Neural crest cell (in vitro differentiated cells): ENCODE data around the gene PSMB7. TPM values are rescaled to one million over a fixed set of nuclear protein-coding genes. Genes with fewer than 3 reads are reported as not detected.

ENCODE experiments used
- DNase-seq: peaks from one replicate; pipeline ENCODE4 v3.0.0; 2021; ENCODE audit warnings: low read depth, mixed read lengths, low spot score
- H3K27ac Mint-ChIP-seq: one replicate; pipeline ENCODE4 v1.8.0; 2021; ENCODE audit warnings: mild to moderate bottlenecking, mixed read lengths; ENCODE audit not compliant: unreplicated experiment
- H3K27me3 Mint-ChIP-seq: 2 replicates; pipeline ENCODE4 v1.8.0; 2021; ENCODE audit warnings: low read depth, mild to moderate bottlenecking, mixed read lengths
- H3K36me3 Mint-ChIP-seq: 2 replicates; pipeline ENCODE4 v1.8.0; 2021; ENCODE audit warnings: low read depth, mild to moderate bottlenecking, mixed read lengths
- H3K4me1 Mint-ChIP-seq: 2 replicates; pipeline ENCODE4 v1.8.0; 2021; ENCODE audit warnings: mixed read lengths
- H3K4me3 Mint-ChIP-seq: one replicate; pipeline ENCODE4 v1.8.0; 2021; ENCODE audit warnings: mild to moderate bottlenecking, mixed read lengths
- H3K9me3 Mint-ChIP-seq: 2 replicates; pipeline ENCODE4 v1.8.0; 2021; ENCODE audit warnings: mixed read lengths
- total RNA-seq: library from RNA; stranded (reverse); gene quantifications from 2 replicates; pipeline ENCODE4 v1.2.1, GENCODE V29; 2021
- TF ChIP-seq, protein P1 (sequence below): fragments of 200-600 bp; sonication (generic); conservative IDR thresholded peaks from 2 replicates; pipeline ENCODE4 v1.5.0; 2021; ENCODE audit warnings: antibody characterized with exemption, mild to moderate bottlenecking

The PSMB7 gene
- total RNA-seq, 1 donor from 2014 or later: 196 TPM

DNA sequence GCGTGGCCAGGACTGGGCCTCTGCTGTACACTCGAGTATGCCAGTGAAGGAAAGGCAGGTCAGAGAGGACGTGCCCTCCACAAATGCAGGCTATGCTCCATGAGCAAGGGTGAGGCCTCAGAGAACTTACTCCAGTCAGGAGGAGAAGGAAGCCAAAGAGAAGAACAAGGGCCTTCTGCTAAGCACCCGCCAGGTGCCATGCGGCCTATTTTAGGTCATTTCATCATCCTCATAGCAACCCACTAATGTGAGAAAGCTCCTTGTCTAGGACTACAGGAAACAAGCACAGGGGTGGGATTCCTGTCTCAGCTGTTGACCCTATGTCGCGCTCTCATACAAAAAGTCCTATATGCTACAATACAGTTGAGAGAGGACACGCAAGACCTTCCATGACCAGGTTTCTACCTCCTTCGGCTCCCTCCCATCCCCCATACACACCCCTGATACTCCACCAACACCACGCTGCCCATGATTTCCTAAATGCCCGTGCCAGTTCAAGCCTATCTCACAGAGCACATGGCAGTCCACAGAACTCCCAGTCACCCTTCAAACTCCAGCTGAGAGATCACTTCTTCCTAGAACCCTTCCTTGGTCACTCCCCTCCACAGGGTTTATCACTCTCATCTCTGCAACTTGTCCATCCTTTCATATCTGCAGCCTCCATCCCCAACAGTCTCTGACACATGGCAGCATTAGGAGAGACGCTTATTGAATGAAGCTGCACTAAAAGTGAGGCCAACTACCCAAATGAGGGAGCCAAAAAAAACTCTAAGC lies 26.8 kb downstream of the PSMB7 start:
- no peak for DNase-seq
- Mint-ChIP-seq H3K9me3 (no peaks in the 10 kb centered on the region), H3K27ac (no peak overlapping the region), H3K36me3 (no peaks in the 10 kb centered on the region), H3K4me1 (peaks cover 57% of the 10 kb centered on the region), H3K4me3 (no peak overlapping the region), H3K27me3 (no peaks in the 10 kb centered on the region)
- TF ChIP-seq, protein P1, sequence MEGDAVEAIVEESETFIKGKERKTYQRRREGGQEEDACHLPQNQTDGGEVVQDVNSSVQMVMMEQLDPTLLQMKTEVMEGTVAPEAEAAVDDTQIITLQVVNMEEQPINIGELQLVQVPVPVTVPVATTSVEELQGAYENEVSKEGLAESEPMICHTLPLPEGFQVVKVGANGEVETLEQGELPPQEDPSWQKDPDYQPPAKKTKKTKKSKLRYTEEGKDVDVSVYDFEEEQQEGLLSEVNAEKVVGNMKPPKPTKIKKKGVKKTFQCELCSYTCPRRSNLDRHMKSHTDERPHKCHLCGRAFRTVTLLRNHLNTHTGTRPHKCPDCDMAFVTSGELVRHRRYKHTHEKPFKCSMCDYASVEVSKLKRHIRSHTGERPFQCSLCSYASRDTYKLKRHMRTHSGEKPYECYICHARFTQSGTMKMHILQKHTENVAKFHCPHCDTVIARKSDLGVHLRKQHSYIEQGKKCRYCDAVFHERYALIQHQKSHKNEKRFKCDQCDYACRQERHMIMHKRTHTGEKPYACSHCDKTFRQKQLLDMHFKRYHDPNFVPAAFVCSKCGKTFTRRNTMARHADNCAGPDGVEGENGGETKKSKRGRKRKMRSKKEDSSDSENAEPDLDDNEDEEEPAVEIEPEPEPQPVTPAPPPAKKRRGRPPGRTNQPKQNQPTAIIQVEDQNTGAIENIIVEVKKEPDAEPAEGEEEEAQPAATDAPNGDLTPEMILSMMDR: no peak

DNA sequence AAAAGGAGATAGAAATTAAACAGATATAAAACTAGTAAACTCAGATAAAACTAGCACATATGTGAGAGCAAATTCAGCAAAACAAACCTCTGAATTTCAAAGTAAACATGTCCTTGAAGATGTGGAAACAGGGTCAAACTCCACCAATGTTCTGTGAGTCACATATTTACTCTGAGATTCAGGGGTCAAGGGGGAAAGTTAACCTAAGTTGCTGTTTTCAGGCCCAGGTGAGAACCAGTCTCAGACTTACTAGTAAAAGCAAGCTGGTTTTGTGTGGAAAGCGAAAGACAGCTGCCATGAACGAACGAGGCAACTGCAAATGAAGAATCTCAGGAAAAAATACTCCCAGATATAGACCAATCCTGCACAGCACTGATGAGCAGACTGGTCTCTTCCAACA lies 29.0 kb downstream of the PSMB7 start:
- no peak for DNase-seq
- H3K4me3 Mint-ChIP-seq: no peak overlapping the region
- TF ChIP-seq, protein P1: no peak
- H3K36me3 Mint-ChIP-seq: peaks cover 3% of the 10 kb centered on the region
- peaks cover 42% of the 10 kb centered on the region for H3K4me1 Mint-ChIP-seq
- no peaks in the 10 kb centered on the region for H3K27me3 Mint-ChIP-seq
- no peak overlapping the region for H3K27ac Mint-ChIP-seq
- no peaks in the 10 kb centered on the region for H3K9me3 Mint-ChIP-seq

DNA sequence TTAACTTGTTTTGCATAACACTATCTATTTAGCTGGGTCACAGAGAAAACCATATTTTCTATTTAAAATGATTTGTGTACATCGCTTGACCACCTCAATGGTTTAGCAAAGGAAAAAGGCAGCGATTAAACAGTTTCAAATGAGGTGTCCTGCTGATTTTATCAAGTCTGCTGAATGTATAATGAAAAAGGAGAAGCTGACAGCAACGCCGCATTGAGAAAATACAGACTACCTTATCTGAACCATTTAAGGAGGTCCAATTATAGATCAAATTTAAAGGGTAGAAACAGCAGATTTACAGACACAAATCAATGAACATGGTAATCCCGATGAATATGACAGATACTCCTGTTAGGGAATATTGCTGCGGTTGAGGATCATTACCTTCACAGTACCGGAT lies 29.6 kb downstream of the PSMB7 start:
- no peaks in the 10 kb centered on the region for H3K9me3 Mint-ChIP-seq
- H3K36me3 Mint-ChIP-seq: peaks cover 3% of the 10 kb centered on the region
- no peak for DNase-seq
- no peaks in the 10 kb centered on the region for H3K27me3 Mint-ChIP-seq
- TF ChIP-seq, protein P1: no peak
- H3K27ac Mint-ChIP-seq: no peak overlapping the region
- no peak overlapping the region for H3K4me3 Mint-ChIP-seq
- H3K4me1 Mint-ChIP-seq: peaks cover 37% of the 10 kb centered on the region

DNA sequence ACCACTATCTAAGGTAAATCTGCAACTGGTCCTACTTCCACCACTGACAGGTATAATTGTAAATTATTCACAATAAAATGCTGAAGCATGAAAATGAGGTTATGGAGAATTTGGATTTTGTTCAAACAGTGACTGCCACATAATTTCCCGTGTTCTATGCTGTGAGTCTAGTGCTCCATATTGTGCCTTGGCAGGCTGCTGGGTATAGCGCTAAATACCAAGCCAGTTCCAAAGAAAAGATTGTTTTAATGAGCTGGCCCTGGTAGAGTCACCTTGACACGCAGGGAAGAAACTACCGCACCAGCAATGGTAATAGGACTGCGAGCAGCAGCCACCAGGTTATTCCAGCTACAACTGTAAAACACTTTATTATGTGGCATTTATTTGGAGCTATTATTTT lies 30.4 kb downstream of the PSMB7 start:
- no peak overlapping the region for H3K27ac Mint-ChIP-seq
- DNase-seq: no peak
- peaks cover 29% of the 10 kb centered on the region for H3K4me1 Mint-ChIP-seq
- H3K9me3 Mint-ChIP-seq: no peaks in the 10 kb centered on the region
- H3K27me3 Mint-ChIP-seq: no peaks in the 10 kb centered on the region
- TF ChIP-seq, protein P1: no peak
- H3K4me3 Mint-ChIP-seq: no peak overlapping the region
- peaks cover 7% of the 10 kb centered on the region for H3K36me3 Mint-ChIP-seq

DNA sequence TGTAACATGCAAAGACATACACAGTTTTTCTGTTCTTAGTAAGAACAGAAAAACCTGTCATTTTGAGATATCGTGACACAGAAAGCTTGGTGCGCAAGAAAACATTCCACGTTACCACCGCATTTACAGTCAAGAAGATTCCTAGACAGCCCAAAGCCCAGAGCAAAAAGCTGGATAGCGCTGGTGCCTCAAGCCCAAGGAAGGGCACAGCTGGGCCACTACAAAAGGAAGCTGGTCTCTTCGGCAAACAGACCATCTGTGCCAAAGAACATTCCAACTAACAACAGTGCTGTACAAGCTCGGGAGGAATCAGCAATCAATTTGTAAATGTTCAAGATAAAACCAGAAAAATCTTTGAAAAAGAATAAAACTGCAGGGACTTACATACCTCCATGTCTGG lies 31.0 kb downstream of the PSMB7 start:
- H3K36me3 Mint-ChIP-seq: peaks cover 9% of the 10 kb centered on the region
- H3K4me3 Mint-ChIP-seq: no peak overlapping the region
- TF ChIP-seq, protein P1: no peak

More for the DNA sequence above, 31.0 kb downstream of the PSMB7 start:
- H3K4me1 Mint-ChIP-seq: peaks cover 23% of the 10 kb centered on the region
- no peaks in the 10 kb centered on the region for H3K9me3 Mint-ChIP-seq
- H3K27ac Mint-ChIP-seq: no peak overlapping the region
- no peaks in the 10 kb centered on the region for H3K27me3 Mint-ChIP-seq
- DNase-seq: no peak
